HG03039 (cell line): ENCODE data around the gene SMC6.

Experiments
- ATAC-seq: cut with Tn5 transposase; IDR thresholded peaks from one replicate; pipeline ENCODE4 v1.9.1; 2021; ENCODE audit warnings: mild to moderate bottlenecking, moderate library complexity; ENCODE audit not compliant: unreplicated experiment

SMC6 gene

DNA sequence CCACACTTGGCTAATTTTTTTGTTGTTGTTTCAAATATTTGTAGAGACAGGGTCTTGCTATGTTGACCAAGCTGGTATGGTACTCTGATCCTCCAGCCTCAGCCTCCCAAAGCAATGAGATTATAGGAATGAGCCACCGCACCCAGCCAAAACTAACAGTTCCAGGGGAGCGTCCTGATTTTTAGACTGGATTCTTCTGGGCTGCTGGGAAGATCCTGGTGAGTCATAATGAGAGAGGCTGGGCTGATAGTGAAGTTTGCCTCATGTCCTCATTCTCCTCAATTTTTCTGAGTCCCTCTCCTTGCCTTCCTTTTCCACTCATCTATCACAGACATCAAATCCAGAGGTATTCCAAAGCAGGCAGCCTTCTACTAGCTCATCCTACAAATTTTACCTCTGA lies 131.8 kb downstream of the SMC6 start:
- no peak for ATAC-seq

DNA sequence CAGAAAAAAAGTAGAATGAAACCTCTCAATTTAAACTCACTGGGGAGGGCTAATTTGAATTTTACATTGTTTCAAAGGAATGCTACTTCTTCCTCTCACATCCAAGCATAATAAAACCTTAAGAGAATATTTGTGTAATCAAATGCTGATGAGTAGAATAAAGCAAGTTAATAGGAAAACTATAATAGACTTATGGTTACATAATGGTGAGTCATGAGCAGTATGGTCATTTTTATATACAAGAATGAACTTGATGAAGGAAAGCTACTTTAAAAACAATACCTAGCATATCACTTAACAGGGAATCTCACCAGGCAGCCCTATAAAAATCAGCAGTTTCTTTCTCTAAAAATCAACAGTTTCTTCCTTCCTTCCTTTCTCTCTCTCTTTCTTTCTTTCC lies 132.8 kb downstream of the SMC6 start:
- no peak for ATAC-seq

DNA sequence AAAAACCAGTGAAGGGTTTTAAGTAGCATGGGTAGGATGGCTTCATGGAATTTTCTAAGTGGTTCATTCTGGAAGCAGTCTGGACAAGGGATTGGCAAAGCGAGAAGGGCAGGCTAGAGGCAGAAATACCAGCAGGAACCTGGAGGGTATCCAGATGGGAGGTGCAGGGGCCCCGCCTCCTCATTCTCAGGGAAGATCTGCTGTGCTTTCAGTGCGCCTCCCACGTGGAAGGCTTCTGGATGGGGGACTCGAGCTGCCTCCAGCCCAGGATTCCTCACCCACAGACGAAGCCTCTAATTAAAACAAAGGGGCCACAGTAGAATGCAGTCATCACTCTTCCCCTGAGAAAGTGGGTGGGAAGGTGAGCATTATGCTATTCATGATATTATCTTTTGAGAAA lies 133.3 kb downstream of the SMC6 start:
- no peak for ATAC-seq

DNA sequence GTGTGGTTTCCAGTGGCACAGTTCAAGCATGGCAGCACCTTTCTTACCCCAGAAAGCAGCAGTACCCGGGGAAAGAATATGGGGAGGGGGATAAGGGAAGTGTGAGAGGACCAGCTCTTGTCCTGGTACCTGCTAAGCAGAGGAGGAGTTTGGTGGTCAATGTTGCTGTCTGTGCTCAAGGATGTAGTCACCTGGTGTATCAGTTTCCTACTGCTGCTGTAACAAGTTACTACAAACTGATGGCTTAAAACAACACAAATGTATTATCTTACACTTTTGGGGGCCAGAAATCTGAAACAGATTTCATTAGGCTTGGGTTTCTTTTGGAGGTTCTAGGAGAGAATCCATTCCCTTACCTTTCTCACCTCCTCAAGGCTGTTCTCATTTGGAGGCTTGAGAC lies 135.7 kb downstream of the SMC6 start:
- ATAC-seq: no peak

DNA sequence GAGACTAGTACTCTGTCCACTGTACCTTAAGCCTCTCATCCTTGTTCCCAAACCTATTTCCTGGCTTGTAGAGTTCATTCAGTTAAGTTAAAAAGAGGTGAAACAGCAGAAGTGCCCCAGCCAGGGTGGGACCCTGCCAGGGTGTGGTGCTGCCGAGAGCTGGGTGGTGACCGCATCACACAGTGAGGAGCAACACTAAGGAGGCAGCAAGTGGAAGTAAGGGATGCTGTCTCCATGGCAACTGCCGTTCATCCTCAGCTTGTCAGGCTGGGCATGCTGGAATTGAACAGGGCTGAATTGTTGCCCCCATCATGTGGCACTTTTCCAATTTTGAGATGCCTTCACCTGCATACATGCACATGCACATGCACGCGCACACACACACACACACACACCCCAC lies 136.1 kb downstream of the SMC6 start:
- no peak for ATAC-seq

DNA sequence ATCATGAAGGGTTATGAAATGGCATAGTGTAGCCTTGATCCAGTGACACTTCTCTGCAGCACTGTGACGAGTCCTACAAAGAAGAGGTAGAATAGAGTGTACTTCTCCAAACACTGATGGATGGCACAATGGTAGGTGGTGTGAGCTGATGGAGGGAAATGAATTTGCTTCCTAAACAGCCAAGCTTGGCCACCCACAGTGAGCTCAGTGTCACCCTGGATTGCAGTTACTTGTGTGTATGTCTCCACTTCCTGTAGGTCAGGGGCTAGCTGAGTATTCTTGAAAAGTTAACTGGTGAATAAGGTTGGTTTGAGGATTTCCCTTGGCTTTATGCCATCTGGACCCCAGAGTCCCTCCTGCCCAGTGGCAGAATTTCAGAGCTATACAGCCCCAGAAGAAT lies 137.2 kb downstream of the SMC6 start:
- ATAC-seq: no peak

DNA sequence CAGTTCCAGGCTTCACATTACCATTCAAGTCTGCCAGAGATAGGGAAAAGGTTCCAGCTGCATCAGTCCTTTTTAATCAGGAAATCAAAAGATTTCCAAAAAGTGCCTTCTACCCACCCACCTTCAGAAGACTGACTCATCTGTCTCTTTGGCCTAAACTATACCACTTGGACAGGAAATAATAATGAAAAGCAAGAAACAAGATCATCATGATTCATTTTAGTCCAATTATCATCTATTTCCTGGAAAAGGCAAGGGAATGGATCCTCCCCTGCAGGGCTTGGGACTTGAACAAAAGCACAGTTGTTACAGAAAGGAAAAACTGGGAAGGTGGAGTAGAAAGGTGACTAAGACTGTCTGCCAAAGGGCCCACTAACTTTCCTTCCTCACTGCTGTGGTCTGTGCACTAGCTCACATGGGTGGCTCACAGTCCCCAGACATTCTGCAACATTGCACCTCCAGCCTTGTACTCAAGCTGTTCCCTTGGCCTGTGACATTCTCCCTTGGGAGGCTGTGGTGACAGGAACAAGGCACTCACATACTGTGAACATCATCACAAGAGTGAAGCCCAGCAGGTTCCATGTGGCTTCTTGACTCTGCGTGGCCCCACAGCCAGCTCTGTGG lies 137.8 kb downstream of the SMC6 start:
- no peak for ATAC-seq

DNA sequence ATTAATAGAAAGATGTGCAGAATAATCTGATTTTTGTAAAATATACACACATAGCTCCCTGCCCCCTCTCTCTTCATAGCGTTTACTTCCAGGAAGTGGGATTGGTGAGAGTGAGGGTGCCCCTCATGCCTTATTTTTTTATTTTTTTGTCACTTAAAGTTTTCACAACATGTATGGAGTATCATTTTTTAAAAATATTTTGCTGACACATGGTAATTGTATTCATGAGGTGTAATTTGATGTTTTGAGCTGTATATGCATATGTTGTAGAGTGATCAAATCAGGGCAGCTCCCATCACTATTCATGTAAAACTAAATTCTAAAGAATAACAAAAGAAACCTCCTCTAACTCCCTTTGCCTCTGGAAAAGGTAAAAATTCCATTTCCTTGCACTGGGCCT lies 138.5 kb downstream of the SMC6 start:
- ATAC-seq: no peak

DNA sequence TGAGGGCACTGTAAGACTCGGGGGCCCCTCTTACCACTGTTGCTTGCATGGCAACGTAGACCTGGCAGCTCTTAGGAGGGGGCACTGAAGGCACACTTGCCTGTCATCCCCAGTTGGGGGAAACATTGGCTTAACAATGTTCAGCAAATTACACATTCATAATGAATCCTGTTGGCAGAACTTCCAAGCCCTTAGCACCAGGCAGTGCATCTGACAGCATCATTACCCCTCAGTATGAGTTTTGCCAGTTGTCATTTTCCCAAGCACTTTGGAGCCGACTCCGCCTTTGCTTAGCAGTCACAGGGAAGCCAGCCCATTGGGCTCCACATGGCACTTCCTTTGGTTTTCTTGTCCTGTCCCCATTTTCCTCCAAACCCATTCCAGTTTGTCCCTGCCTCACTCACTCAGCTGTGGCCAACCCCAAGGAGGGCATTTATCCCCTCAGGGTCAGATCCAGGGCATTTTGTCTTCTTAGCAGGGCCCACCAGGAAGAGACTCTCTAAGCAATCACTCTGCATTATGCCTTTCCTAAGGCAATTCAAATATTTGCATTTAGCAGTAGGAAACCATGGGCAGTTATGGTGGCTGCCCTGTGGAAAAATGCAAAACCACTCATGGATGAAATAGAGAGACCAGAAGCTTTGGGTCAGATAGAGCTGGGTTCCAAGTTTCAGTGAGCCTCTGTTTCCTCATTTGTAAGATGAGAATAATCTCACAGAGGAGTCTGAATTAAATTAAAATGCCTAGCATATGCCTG lies 139.3 kb downstream of the SMC6 start:
- no peak for ATAC-seq
